GM20431 (cell line): ENCODE data around the gene SLC39A9.
"Not testable (repeated sequence)": the region's sequence is repeated elsewhere in the genome, so short reads cannot be mapped to it uniquely, and the experiment has no call there.

Experiments
- in situ Hi-C: fragments of 300-500 bp; cut with MseI, MboI; formaldehyde crosslinking; loops from one replicate; pipeline ENCODE4 v1.15.0; 2020; ENCODE audit warnings: low sequenced_read_pairs; ENCODE audit not compliant: unreplicated experiment

SLC39A9 gene

GRCh38 chr14:69464829-69465228 lies 66.3 kb downstream of the SLC39A9 start:
- in situ Hi-C loops: no loop called here

DNA sequence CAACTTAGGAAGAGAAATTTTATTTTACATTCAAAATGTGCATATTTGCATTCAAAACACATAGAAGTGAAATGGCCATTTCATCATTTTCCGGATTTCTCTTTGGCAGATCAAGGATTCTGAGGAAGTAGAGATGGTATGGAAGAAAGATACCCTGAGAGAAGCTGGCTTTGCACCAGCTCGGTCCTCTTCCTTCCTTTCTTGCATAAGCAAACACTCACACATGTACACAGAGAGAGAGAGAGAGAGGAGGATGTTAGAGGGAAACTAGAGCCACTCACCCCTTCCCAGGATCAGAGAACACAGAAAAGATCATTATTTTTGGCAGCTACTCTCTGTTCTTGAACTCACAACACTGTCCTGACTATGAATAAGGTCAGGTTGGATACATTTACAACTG lies 70.5 kb downstream of the SLC39A9 start:
- in situ Hi-C loops: no loop called here

GRCh38 chr14:69471436-69471835 lies 72.9 kb downstream of the SLC39A9 start:
- in situ Hi-C loops: no loop called here

- in situ Hi-C loops: no loop called here
Measured at GRCh38 chr14:69471916-69472315, 73.4 kb downstream of the SLC39A9 start.

DNA sequence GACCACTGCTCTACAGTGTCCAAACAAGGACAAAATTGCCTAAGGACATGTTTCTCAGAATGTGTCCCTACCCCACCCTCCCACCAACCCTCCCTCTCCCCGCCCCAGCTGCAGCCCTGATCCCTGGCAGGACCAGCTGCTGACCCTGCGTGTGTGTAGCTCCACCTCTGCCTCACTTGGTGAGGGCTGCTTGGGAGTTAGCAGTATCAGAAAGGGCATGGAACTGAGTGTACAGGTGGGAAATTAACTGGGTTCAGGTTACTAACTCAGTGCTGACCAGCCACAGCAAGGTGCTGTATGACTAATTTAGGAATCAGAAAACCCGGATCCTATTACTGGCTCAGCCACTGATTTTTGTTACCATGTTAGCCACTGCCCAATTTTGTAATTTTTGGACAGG lies 74.8 kb downstream of the SLC39A9 start:
- in situ Hi-C loops: no loop called here

- in situ Hi-C loops: no loop called here
Measured at GRCh38 chr14:69473946-69474345, 75.5 kb downstream of the SLC39A9 start.

GRCh38 chr14:69475194-69475818 lies 76.8 kb downstream of the SLC39A9 start:
- in situ Hi-C loops: no loop called here

DNA sequence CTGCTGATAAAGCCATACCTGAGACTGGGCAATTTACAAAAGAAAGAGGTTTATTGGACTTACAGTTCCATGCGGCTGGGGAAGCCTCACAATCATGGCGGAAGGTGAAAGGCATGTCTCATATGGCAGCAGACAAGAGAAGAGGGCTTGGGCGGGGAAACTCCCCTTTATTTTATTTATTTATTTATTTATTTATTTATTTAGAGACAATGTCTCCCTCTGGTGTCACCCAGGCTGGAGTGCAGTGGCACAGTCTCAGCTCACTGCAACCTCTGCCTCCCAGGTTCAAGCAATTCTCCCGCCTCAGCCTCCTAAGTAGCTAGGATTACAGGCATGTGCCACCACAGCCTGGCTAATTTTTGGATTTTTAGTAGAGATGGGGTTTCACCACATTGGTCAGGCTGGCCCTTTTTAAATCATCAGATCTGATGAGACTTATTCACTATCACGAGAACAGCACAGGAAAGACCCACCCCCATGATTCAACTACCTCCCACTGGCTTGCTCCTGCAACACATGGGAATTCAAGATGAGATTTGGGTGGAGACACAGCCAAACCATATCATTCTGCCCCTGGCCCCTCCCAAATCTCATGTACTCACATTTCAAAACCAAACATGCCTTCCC lies 78.4 kb downstream of the SLC39A9 start:
- in situ Hi-C loops: not testable (repeated sequence)

DNA sequence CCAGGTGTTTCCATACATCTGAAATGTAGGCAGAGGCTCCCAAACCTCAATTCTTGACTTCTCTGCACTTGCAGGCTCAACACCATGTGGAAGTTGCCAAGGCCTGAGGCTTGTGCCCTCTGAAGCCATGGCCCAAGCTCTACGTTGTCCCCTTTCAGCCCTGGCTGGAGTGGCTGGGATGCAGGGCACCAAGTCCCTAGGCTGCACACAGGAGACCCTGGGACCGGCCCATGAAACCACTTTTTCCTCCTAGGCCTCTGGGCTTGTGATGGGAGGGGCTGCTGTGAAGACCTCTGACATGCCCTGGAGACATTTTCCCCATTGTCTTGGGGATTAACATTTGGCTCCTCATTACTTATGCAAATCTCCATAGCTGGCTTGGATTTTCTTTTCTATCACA lies 79.6 kb downstream of the SLC39A9 start:
- in situ Hi-C loops: not testable (repeated sequence)

- in situ Hi-C loops: no loop called here
Measured at GRCh38 chr14:69479696-69480095, 81.2 kb downstream of the SLC39A9 start.

DNA sequence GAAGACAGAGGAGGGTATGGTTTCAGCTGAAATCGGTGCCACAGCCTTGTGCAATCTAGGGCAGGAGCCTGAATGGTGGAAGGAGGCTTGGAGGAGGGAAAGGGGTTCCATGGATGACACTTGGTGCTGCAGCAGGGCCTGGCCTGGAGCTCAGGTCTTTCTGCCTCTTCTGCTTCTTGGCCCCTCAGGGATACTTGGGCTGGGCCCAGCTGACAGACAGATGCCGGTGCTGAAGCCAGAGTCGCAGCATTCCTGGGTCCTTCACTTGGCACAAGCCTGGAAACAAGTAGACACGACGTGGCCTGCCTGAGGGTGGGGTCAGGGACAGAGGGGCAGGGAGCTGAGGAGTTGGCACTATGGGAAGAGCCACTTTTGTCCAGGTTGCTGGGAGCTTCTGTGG lies 81.6 kb downstream of the SLC39A9 start:
- in situ Hi-C loops: no loop called here

GRCh38 chr14:69481815-69482568 lies 83.5 kb downstream of the SLC39A9 start:
- in situ Hi-C loops: no loop called here

- in situ Hi-C loops: no loop called here
Measured at GRCh38 chr14:69483765-69484443, 85.4 kb downstream of the SLC39A9 start.

GRCh38 chr14:69484444-69485314 lies 86.2 kb downstream of the SLC39A9 start, which contains the start of gene PLEKHD1:
Gene PLEKHD1 (plus strand): TSS chr14:69484728. CDS start chr14:69484966, 238 bp downstream.
- in situ Hi-C loops: no loop called here

DNA sequence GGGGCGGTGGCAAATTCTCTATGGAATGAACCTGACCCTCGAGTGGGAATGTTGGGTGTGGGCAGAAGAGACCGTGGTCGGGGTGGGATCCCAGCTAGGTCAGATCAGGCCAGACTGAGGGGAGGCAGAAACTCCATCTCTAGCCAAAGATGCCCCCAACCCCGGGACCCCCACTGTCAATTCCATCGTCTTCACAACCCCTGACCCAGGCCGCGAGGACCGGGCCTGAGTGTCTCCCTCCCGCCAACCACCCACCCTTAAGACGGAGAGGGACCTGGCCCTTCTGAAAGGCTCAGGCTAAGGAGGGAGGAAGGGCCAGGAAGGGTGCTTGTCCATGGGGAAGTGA lies 86.8 kb downstream of the SLC39A9 start:
- in situ Hi-C loops: no loop called here

DNA sequence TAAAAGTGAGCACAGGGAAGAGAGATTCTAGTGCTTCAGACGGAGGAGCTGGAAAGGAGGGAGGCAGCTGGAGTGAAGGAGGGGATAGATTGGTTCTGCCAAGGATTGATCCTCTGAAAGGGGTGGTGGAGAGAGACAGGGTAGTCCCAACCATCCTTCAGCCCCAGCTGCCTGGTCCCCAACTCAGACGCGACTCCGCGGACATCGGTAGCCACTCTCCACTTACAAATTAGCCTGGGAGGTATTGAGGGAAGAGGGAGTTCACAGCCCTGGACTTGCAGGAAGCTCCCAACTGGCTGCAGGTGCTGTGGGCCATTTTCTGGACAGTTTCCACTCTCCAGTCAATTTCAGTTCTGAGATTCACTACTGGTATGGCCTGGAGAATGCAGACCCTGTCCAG lies 87.2 kb downstream of the SLC39A9 start:
- in situ Hi-C loops: no loop called here

GRCh38 chr14:69487226-69487625 lies 88.7 kb downstream of the SLC39A9 start:
- in situ Hi-C loops: no loop called here

DNA sequence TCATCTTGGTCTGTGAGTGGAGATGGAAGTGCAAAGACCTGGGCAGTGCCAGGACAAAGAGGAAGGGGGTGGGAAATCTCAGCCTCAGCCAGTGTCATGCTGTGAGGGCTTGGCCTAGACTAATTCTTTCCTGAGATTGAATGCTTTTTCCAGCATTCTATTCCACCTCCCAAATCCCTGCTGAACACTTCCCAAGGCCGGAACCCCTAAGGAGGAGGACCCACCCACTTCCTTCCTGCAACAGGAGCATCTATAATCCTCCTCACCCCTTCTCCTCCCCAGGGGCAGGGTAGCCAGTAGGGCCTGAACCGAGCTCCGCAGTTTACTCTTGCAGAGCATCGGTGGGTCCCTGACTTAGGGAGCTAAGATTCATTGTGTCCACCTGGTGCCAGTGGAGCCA lies 89.3 kb downstream of the SLC39A9 start:
- in situ Hi-C loops: no loop called here

GRCh38 chr14:69489495-69489894 lies 91.0 kb downstream of the SLC39A9 start:
- in situ Hi-C loops: no loop called here
